ENCODE data around the gene POU4F2.
"Not testable (repeated sequence)": the region's sequence is repeated elsewhere in the genome, so short reads cannot be mapped to it uniquely, and the experiment has no call there.

The POU4F2 gene

GRCh38 chr4:146654687-146655520, 16.2 kb downstream of the POU4F2 start:
- no peak for DNase-seq (ENCODE audit: low spot score)

GRCh38 chr4:146655521-146655856, 16.8 kb downstream of the POU4F2 start:
- FAIRE-seq = no peak

More at GRCh38 chr4:146654687-146655520, 16.2 kb downstream of the POU4F2 start:
- FAIRE-seq = no peak

DNA sequence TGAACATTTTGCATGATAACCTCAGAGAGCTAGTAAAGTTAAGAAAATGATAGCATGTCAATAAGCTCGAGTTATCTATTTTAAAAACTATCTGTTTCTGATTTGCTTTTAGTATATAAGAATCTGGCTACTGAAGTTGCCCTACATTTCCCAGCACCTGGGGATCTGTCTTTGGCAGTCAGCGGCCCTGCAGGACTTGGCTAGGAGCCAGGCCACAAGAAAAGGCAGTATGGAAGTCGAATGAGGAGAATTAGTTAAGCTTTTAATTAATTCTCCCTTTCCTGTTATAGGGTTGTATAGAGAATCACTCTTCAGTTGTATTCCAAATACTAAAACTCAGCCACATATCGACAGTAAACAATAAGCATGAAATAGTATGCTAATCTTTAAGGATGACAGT, 22.7 kb downstream of the POU4F2 start:
- no peak for DNase-seq (ENCODE audit: low spot score)
- no peak for FAIRE-seq

More at GRCh38 chr4:146655521-146655856, 16.8 kb downstream of the POU4F2 start:
- DNase-seq (ENCODE audit: low spot score) = no peak

GRCh38 chr4:146663968-146664311, 25.2 kb downstream of the POU4F2 start:
- not testable (repeated sequence) for DNase-seq (ENCODE audit: low spot score); FAIRE-seq

GRCh38 chr4:146674829-146675570, 36.3 kb downstream of the POU4F2 start:
- FAIRE-seq (no peak), DNase-seq (ENCODE audit: low spot score) (no peak)
